Activated CD8-positive, alpha-beta T cell treated with anti-CD3 and anti-CD28 coated beads for 36 hours (primary cell): Measurements from ENCODE around the gene CHMP4A. TPM values are rescaled to one million over a fixed set of nuclear protein-coding genes. Genes with fewer than 3 reads are reported as not detected.

ENCODE experiments used
- ATAC-seq: fragments of 200-7000 bp; cut with Tn5 transposase; one replicate; pipeline ENCODE4 v1.10.0; 2021; ENCODE audit warnings: mild to moderate bottlenecking, moderate library complexity
- CTCF ChIA-PET: fragments of 350-600 bp; sonication (Branson Sonifier 250); formaldehyde crosslinking; loops from one replicate; lab custom pipeline; 2021; ENCODE audit warnings: antibody characterized with exemption; lab: Charles Lee
- POLR2A ChIA-PET: fragments of 350-600 bp; sonication (Branson Sonifier 250); formaldehyde crosslinking; loops from one replicate; lab custom pipeline; 2021; ENCODE audit warnings: antibody characterized with exemption; lab: Charles Lee
- DNase-seq: peaks from one replicate; pipeline ENCODE4 v3.0.0-alpha.2; 2020
- H3K27ac Mint-ChIP-seq: one replicate; pipeline ENCODE4 v1.8.0; 2021; ENCODE audit warnings: mild to moderate bottlenecking, mixed read lengths
- H3K27me3 Mint-ChIP-seq: one replicate; pipeline ENCODE4 v1.8.0; 2021; ENCODE audit warnings: mixed read lengths
- H3K36me3 Mint-ChIP-seq: one replicate; pipeline ENCODE4 v1.8.0; 2021; ENCODE audit warnings: low read depth, mixed read lengths
- H3K4me1 Mint-ChIP-seq: one replicate; pipeline ENCODE4 v1.8.0; 2021; ENCODE audit warnings: low read depth, mixed read lengths
- H3K4me3 Mint-ChIP-seq: one replicate; pipeline ENCODE4 v1.8.0; 2021; ENCODE audit warnings: mild to moderate bottlenecking, moderate library complexity, mixed read lengths
- H3K9me3 Mint-ChIP-seq: one replicate; pipeline ENCODE4 v1.8.0; 2021; ENCODE audit warnings: mixed read lengths
- intact Hi-C: fragments of 100-400 bp; cut with micrococcal nuclease; formaldehyde crosslinking; loops from one replicate; pipeline ENCODE4 v1.10.0; 2022
- total RNA-seq, 2 experiments: library from RNA; stranded (reverse); gene quantifications; one replicate each; pipeline ENCODE4 v1.2.3, GENCODE V29; 2021
- TF ChIP-seq, protein P1 (sequence below): fragments of 200-600 bp; IDR thresholded peaks from one replicate; pipeline ENCODE4 v1.8.0; 2022; ENCODE audit warnings: antibody characterized with exemption, mild to moderate bottlenecking

CHMP4A gene
- total RNA-seq, 2 experiments from 2014 or later = 55.6 to 61.8 TPM

DNA sequence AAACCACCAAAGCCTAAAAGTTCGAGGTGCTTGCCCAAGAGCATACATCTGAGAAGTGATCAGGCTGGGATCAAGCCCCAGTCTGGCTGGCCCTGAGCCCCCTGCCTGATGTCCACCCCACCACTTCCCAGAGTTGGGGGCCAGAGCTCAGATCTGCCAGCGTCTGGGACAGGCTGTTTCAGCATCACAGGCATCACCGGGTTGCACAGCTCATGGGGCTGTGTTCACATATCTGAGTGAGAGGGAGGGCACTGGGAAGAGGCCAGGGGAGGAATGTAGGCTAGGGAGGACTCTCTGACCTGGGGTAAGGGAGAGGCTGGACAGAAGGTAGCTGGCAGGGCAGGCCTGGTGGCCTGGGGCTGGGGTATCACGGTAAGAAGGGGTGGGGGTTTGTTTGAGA lies 43.7 kb upstream of the CHMP4A start:
- DNase-seq = no peak
- no peak for ATAC-seq
- Mint-ChIP-seq H3K4me1 (no peaks in the 10 kb centered on the region), H3K36me3 (no peaks in the 10 kb centered on the region), H3K27me3 (no peaks in the 10 kb centered on the region), H3K4me3 (no peak overlapping the region), H3K27ac (no peak overlapping the region), H3K9me3 (no peaks in the 10 kb centered on the region)
- ChIA-PET POLR2A (interaction anchor here (0.7 to 4.4 kb wide), 5 partner anchors 10 to 54 kb away, joined by 3 to 21 read pairs (median 3); partner anchors contain the start of gene RABGGTA), CTCF (interaction anchor here (3.8 to 27.8 kb wide), 2 partner anchors 14 to 44 kb away, joined by 16 to 873 read pairs; partner anchors contain the start of genes CIDEB, DHRS1, LTB4R and LTB4R2)
- TF ChIP-seq, protein P1, sequence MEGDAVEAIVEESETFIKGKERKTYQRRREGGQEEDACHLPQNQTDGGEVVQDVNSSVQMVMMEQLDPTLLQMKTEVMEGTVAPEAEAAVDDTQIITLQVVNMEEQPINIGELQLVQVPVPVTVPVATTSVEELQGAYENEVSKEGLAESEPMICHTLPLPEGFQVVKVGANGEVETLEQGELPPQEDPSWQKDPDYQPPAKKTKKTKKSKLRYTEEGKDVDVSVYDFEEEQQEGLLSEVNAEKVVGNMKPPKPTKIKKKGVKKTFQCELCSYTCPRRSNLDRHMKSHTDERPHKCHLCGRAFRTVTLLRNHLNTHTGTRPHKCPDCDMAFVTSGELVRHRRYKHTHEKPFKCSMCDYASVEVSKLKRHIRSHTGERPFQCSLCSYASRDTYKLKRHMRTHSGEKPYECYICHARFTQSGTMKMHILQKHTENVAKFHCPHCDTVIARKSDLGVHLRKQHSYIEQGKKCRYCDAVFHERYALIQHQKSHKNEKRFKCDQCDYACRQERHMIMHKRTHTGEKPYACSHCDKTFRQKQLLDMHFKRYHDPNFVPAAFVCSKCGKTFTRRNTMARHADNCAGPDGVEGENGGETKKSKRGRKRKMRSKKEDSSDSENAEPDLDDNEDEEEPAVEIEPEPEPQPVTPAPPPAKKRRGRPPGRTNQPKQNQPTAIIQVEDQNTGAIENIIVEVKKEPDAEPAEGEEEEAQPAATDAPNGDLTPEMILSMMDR = no peak
- intact Hi-C loops = no loop called here

DNA sequence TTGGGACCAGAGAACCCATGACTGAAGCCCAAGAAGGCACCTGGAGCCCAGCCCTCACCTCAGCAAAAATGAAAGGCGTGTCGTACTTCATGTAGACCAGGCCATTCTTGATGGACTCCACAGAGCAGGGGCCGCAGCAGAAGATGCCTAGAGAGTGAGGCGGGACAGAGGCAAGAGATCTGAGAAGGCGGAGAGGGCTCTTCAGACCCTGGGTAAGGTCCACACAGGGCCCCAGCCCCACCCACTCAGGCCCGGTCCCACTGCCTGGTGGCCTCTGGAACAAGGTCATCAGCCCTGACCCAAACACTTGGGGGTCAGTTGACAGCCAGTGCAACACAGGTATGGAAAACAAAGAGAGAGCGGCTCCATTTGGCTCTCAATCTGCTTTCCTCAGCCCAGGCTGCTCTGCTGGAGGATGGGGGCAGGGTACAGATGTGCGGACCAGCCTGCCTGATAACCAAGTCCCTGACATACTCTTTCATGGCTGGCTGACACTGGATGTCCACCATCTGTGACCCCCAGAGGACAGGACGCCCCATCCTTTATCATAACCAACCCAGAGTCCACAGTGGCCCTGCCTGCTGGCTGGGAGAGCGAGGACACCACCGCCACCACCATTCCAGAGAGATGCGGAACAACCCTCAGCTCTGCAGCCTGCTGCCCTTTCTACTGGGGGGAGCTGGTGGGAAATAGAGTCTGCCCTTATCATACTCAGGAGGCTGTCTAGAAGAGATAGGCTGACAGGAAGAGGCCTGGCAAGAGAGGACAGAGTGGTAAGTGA lies 42.8 kb upstream of the CHMP4A start:
- Mint-ChIP-seq H3K4me1 (no peaks in the 10 kb centered on the region), H3K4me3 (no peak overlapping the region), H3K27me3 (no peaks in the 10 kb centered on the region), H3K36me3 (no peaks in the 10 kb centered on the region), H3K9me3 (no peaks in the 10 kb centered on the region), H3K27ac (no peak overlapping the region)
- intact Hi-C loops = no loop called here
- POLR2A ChIA-PET = interaction anchor here (1.0 to 4.4 kb wide), 3 partner anchors 10 to 33 kb away, joined by 3 to 21 read pairs (median 4); partner anchors contain the start of gene RABGGTA
- TF ChIP-seq, protein P1 = no peak
- CTCF ChIA-PET = interaction anchor here (3.8 to 27.8 kb wide), 2 partner anchors 13 to 45 kb away, joined by 16 to 873 read pairs; partner anchors contain the start of genes CIDEB, DHRS1, LTB4R and LTB4R2
- no peak for DNase-seq
- no peak for ATAC-seq

DNA sequence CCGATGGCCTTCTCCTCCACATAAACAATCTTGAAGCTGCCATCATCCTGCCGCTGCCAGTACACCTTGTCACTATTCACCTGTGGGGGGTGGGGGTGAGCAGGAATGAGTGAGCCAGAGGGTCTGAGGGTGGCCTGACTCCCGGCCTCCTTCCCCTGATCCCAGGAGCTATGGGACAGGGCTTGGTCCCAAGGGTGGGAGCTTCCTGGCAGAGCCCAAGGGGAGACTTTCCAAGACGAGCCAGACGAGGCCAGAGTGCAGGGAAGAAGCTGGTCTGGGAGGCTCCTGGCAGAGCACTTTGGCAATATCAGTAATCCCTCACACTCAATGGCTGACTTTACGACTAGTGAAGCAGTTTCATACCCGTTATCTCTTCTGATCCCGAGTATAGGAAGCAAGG lies 42.1 kb upstream of the CHMP4A start:
- CTCF ChIA-PET = interaction anchor here (3.8 to 27.8 kb wide), 2 partner anchors 13 to 45 kb away, joined by 16 to 873 read pairs; partner anchors contain the start of genes CIDEB, DHRS1, LTB4R and LTB4R2
- POLR2A ChIA-PET = interaction anchor here (1.0 to 4.4 kb wide), 3 partner anchors 11 to 34 kb away, joined by 3 to 21 read pairs (median 4); partner anchors contain the start of gene RABGGTA
- peaks cover 3% of the 10 kb centered on the region for H3K4me1 Mint-ChIP-seq
- no peaks in the 10 kb centered on the region for H3K9me3 Mint-ChIP-seq
- ATAC-seq (no peak), DNase-seq (no peak)
- H3K36me3 Mint-ChIP-seq = no peaks in the 10 kb centered on the region
- no peak overlapping the region for H3K27ac Mint-ChIP-seq
- TF ChIP-seq, protein P1 = no peak
- intact Hi-C loops = no loop called here
- no peak overlapping the region for H3K4me3 Mint-ChIP-seq
- no peaks in the 10 kb centered on the region for H3K27me3 Mint-ChIP-seq

DNA sequence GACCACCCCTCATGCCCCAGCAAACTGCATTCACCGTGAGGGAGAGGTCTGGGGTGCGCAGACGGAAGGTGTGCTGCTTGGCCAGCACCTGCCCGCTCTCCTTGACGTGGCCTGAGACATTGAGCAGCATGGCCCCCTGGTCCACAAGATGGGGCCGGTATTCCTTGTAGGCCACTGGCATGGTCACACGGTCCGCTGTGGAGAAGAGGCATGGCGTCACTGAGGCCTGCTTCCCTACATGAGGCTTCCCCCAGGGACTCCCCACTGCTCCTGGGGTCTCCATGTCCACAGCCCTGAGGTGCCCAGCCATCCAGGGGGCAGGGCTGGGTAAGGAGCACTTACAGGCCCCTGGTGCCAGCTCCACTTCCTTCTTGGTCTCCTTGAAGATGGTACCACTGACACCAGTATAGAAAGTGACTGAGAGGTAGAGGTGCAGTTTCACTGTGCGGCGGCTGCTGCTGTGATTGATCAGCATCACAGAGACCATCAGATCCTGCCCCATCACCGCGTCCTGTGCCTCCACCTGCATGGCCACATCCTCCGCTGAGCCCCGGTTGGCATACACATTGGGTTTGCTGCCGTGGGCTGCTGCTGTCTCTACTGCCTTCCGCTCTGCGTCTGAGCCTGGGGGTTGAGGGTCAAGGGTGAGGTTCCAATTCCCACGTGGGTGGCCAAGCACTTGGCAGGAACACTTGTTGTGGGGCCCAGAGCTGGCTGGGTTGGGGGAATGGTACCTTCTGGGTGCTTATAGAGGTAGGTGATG lies 41.5 kb upstream of the CHMP4A start:
- no peaks in the 10 kb centered on the region for H3K36me3 Mint-ChIP-seq
- H3K27ac Mint-ChIP-seq = no peak overlapping the region
- CTCF ChIA-PET = interaction anchor here (3.8 to 27.8 kb wide), 2 partner anchors 12 to 46 kb away, joined by 16 to 873 read pairs; partner anchors contain the start of genes CIDEB, DHRS1, LTB4R and LTB4R2
- DNase-seq = no peak
- no peak for ATAC-seq
- POLR2A ChIA-PET = interaction anchor here (1.0 to 4.4 kb wide), 3 partner anchors 11 to 34 kb away, joined by 3 to 21 read pairs (median 4); partner anchors contain the start of gene RABGGTA
- intact Hi-C loops = no loop called here
- H3K4me3 Mint-ChIP-seq = no peak overlapping the region
- peaks cover 8% of the 10 kb centered on the region for H3K4me1 Mint-ChIP-seq
- TF ChIP-seq, protein P1 = no peak
- H3K27me3 Mint-ChIP-seq = no peaks in the 10 kb centered on the region
- H3K9me3 Mint-ChIP-seq = no peaks in the 10 kb centered on the region
